NB4 (cell line): ENCODE results near the gene FKBP14.

Source experiments
- CTCF ChIP-seq: IDR thresholded peaks from one replicate; pipeline ENCODE4 v1.5.1; 2012; ENCODE audit warnings: low read depth, low read length
- POLR2A ChIP-seq: IDR thresholded peaks from 2 replicates; pipeline ENCODE4 v1.6.1; 2011; ENCODE audit warnings: mild to moderate bottlenecking; ENCODE audit not compliant: insufficient read length; ENCODE audit errors: extremely low read depth

DNA sequence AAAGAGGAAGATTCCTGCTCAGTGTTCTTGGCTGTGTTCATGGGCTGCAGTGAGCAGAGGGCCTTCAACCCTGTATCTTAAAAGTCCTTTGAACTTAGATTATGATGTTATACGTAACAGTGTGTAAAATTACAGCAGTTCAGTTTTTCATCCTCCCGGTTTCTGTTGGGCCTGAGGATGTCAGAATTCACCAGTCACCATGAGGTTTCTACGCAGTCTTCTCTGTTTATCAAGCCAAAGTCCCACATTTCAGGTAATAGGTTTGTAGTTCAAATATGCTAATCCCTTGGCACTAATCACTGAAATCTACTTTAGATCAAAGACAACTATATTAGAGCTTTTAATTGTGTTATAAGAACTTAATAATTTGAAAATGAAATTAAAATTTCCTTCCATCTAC, 26.6 kb upstream of the FKBP14 start:
- TF ChIP-seq CTCF, result no peak
- TF ChIP-seq POLR2A, result no peak
